GM12878 (cell line): ENCODE measurements around the gene SNRPA1. TPM values are rescaled to one million over a fixed set of nuclear protein-coding genes. Genes with fewer than 3 reads are reported as not detected.

ENCODE experiments used
- BCLAF1 ChIP-seq: fragments of 450-650 bp; IDR thresholded peaks from 2 replicates; pipeline ENCODE4 v1.6.1; 2017; ENCODE audit warnings: antibody characterized with exemption, mild to moderate bottlenecking, moderate library complexity
- BRCA1 ChIP-seq: IDR thresholded peaks from 2 replicates; pipeline ENCODE4 v1.6.1; 2011; ENCODE audit warnings: low read depth, low read length, improper control_type of control experiment
- CBFB ChIP-seq: IDR thresholded peaks from 2 replicates; pipeline ENCODE4 v1.6.1; 2016; ENCODE audit warnings: antibody characterized with exemption, low read depth
- CREB1 ChIP-seq: IDR thresholded peaks from 2 replicates; pipeline ENCODE4 v1.6.1; 2012; ENCODE audit warnings: low read depth, mild to moderate bottlenecking, inconsistent platforms
- E2F4 ChIP-seq: IDR thresholded peaks from 2 replicates; pipeline ENCODE4 v1.6.1; 2012; ENCODE audit warnings: low read depth, low read length, improper control_type of control experiment
- EED ChIP-seq: sonication (generic); IDR thresholded peaks from 2 replicates; pipeline ENCODE4 v1.6.1; 2016; ENCODE audit warnings: antibody characterized with exemption, low read depth
- EGR1 ChIP-seq, 2 experiments: IDR thresholded peaks; 1 replicate in 1 of 2; 2 replicates in 1 of 2; pipeline ENCODE4 v1.6.1; 2011 to 2012; ENCODE audit warnings: low read depth in 2 of 2, low read length in 2 of 2, borderline replicate concordance in 1 of 2, mild to moderate bottlenecking in 1 of 2, moderate library complexity in 1 of 2
- FOXM1 ChIP-seq: IDR thresholded peaks from 2 replicates; pipeline ENCODE4 v1.6.1; 2012; ENCODE audit warnings: low read depth, mild to moderate bottlenecking, inconsistent platforms, low read length, moderate library complexity
- MTA2 ChIP-seq: fragments of 450-650 bp; IDR thresholded peaks from 2 replicates; pipeline ENCODE4 v1.6.1; 2016; ENCODE audit warnings: low read depth, mild to moderate bottlenecking, moderate library complexity
- POLR2AphosphoS5 ChIP-seq: IDR thresholded peaks from 2 replicates; pipeline ENCODE4 v1.6.1; 2011; ENCODE audit warnings: mild to moderate bottlenecking, low read length, inconsistent platforms
- RAD51 ChIP-seq: fragments of 450-650 bp; IDR thresholded peaks from 2 replicates; pipeline ENCODE4 v1.6.1; 2016; ENCODE audit warnings: moderate library complexity, mild to moderate bottlenecking, inconsistent platforms
- SIN3A ChIP-seq: IDR thresholded peaks from 2 replicates; pipeline ENCODE4 v1.6.1; 2012; ENCODE audit warnings: low read depth, low read length, improper control_type of control experiment
- SPI1 ChIP-seq: IDR thresholded peaks from 2 replicates; pipeline ENCODE4 v1.6.1; 2011; ENCODE audit warnings: low read depth, mild to moderate bottlenecking, low read length, moderate library complexity, borderline replicate concordance; ENCODE audit not compliant: insufficient read depth
- SREBF2 ChIP-seq: IDR thresholded peaks from 2 replicates; pipeline ENCODE4 v1.6.1; 2012; ENCODE audit warnings: mild to moderate bottlenecking, low read length
- USF2 ChIP-seq: IDR thresholded peaks from 2 replicates; pipeline ENCODE4 v1.6.1; 2011; ENCODE audit warnings: low read depth, low read length, improper control_type of control experiment, borderline replicate concordance
- polyA plus RNA-seq, 11 experiments: library from polyadenylated mRNA; depleted of rRNA in 4 of 11; unstranded in 6 of 11; stranded (reverse) in 5 of 11; fragments of >200 nt; fragmentation: Nextera tagmentation in 4 of 11; fragmentation: Illumina TruSeq in 1 of 11; extraction: Ambion mirVana in 4 of 11; extraction: Trizol in 1 of 11; gene quantifications; 1 replicate in 1 of 11; 2 replicates in 10 of 11; pipeline versions ENCODE4 v1.2.1 to v1.2.3, GENCODE V29; 2011 to 2016; ENCODE audit warnings: inconsistent platforms in 2 of 11, missing spikeins in 2 of 11, low read depth in 1 of 11
- total RNA-seq, 4 experiments: library from RNA; depleted of rRNA in 3 of 4; stranded (reverse); fragments of >200 nt in 3 of 4; fragmentation: Illumina TruSeq in 1 of 4; extraction: Trizol in 1 of 4; gene quantifications; 2 replicates each; pipeline versions ENCODE4 v1.2.1 to v1.2.3, GENCODE V29; 2013 to 2021
- TF ChIP-seq, protein P1 (sequence below): fragments of 450-650 bp; IDR thresholded peaks from 2 replicates; pipeline ENCODE4 v1.6.1; 2017; ENCODE audit warnings: mild to moderate bottlenecking, moderate library complexity
- TF ChIP-seq, protein P2 (sequence below): fragments of 450-650 bp; IDR thresholded peaks from 2 replicates; pipeline ENCODE4 v1.6.1; 2017; ENCODE audit warnings: low read depth, mild to moderate bottlenecking, moderate library complexity

SNRPA1 gene
- total and polyA plus RNA-seq, 10 of the 15 experiments (the other 5 are each of a cell fraction or from before 2014, with no cell fraction given) = 59.9 to 267 (median 161) TPM

- TF ChIP-seq, protein P1, sequence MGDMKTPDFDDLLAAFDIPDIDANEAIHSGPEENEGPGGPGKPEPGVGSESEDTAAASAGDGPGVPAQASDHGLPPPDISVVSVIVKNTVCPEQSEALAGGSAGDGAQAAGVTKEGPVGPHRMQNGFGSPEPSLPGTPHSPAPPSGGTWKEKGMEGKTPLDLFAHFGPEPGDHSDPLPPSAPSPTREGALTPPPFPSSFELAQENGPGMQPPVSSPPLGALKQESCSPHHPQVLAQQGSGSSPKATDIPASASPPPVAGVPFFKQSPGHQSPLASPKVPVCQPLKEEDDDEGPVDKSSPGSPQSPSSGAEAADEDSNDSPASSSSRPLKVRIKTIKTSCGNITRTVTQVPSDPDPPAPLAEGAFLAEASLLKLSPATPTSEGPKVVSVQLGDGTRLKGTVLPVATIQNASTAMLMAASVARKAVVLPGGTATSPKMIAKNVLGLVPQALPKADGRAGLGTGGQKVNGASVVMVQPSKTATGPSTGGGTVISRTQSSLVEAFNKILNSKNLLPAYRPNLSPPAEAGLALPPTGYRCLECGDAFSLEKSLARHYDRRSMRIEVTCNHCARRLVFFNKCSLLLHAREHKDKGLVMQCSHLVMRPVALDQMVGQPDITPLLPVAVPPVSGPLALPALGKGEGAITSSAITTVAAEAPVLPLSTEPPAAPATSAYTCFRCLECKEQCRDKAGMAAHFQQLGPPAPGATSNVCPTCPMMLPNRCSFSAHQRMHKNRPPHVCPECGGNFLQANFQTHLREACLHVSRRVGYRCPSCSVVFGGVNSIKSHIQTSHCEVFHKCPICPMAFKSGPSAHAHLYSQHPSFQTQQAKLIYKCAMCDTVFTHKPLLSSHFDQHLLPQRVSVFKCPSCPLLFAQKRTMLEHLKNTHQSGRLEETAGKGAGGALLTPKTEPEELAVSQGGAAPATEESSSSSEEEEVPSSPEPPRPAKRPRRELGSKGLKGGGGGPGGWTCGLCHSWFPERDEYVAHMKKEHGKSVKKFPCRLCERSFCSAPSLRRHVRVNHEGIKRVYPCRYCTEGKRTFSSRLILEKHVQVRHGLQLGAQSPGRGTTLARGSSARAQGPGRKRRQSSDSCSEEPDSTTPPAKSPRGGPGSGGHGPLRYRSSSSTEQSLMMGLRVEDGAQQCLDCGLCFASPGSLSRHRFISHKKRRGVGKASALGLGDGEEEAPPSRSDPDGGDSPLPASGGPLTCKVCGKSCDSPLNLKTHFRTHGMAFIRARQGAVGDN = peak; percentile 64
- TF ChIP-seq EED = peak; percentile 49; the same call in 1 of the 2 replicates
- TF ChIP-seq, protein P2, sequence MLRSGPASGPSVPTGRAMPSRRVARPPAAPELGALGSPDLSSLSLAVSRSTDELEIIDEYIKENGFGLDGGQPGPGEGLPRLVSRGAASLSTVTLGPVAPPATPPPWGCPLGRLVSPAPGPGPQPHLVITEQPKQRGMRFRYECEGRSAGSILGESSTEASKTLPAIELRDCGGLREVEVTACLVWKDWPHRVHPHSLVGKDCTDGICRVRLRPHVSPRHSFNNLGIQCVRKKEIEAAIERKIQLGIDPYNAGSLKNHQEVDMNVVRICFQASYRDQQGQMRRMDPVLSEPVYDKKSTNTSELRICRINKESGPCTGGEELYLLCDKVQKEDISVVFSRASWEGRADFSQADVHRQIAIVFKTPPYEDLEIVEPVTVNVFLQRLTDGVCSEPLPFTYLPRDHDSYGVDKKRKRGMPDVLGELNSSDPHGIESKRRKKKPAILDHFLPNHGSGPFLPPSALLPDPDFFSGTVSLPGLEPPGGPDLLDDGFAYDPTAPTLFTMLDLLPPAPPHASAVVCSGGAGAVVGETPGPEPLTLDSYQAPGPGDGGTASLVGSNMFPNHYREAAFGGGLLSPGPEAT = peak; percentile 56; the same call in 1 of the 2 replicates
- peak; percentile 94 for TF ChIP-seq RAD51
- peak; percentile 41; the same call in 1 of the 2 replicates for TF ChIP-seq POLR2AphosphoS5
- no peak for TF ChIP-seq BCLAF1
- peak; percentile 51; the same call in 1 of the 2 replicates for TF ChIP-seq SIN3A
- peak; percentile 72 for TF ChIP-seq USF2
- TF ChIP-seq CREB1 = peak; percentile 74
- TF ChIP-seq EGR1 (IDR thresholded peaks at IDR 0.05; ENCODE audit: borderline replicate concordance in 1 of 2, low read depth in 2 of 2, low read length in 2 of 2) = peak in 1 of 2 experiments; percentile 65; a peak in 2 of 3 replicates
- peak; percentile 83; the same call in 1 of the 2 replicates for TF ChIP-seq CBFB
- peak; percentile 22; the same call in 1 of the 2 replicates for TF ChIP-seq MTA2
- TF ChIP-seq BRCA1 = no peak
- no peak for TF ChIP-seq E2F4
- peak; percentile 70 for TF ChIP-seq SREBF2
- peak; percentile 78; the same call in 1 of the 2 replicates for TF ChIP-seq SPI1
- TF ChIP-seq FOXM1 = peak; percentile 61; the same call in 1 of the 2 replicates
These were observed 52.7 kb downstream of the SNRPA1 start (continued) for GRCh38 chr15:101242160-101242998.
